ENCODE measurements around the gene LMF1. TPM values are rescaled to one million over a fixed set of nuclear protein-coding genes. Genes with fewer than 3 reads are reported as not detected.
"Not testable (repeated sequence)": the region's sequence is repeated elsewhere in the genome, so short reads cannot be mapped to it uniquely, and the experiment has no call there.

Gene LMF1
- total RNA-seq, 1 experiment from 2014 or later = 7.1 TPM

GRCh38 chr16:828891-829290 lies 141.9 kb downstream of the LMF1 start:
- H3K4me3 ChIP-seq (ENCODE audit: insufficient read depth, low read depth, low read length) = no peak overlapping the region
- H3K36me3 ChIP-seq (replicated peaks; ENCODE audit: control insufficient read depth, insufficient read depth, low read length) = no peaks in the 10 kb centered on the region
- DNase-seq = no peak
- H3K27me3 ChIP-seq (ENCODE audit: control insufficient read depth, insufficient read depth, low read length) = no peaks in the 10 kb centered on the region

DNA sequence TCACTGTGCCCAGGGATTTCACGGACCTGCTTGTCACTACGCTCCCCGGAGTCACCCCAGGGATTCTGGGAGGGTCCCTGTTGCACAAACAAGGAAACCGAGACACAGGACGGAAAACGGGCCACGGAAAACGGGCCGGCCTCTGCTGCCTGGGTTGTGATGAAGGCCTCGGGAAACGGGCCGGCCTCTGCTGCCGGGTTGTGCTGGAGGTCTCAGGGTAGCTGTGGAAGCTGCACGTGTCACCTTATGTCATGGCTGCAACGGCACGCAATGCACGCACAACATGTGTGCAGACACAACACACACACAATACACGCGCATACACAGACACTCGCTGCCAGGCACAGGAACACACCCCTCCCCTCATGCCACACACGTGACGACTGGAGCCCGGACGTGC lies 143.3 kb downstream of the LMF1 start:
- no peaks in the 10 kb centered on the region for H3K27me3 ChIP-seq (ENCODE audit: control insufficient read depth, insufficient read depth, low read length)
- no peaks in the 10 kb centered on the region for H3K36me3 ChIP-seq (replicated peaks; ENCODE audit: control insufficient read depth, insufficient read depth, low read length)
- H3K4me3 ChIP-seq (ENCODE audit: insufficient read depth, low read depth, low read length) = no peak overlapping the region
- no peak for DNase-seq

DNA sequence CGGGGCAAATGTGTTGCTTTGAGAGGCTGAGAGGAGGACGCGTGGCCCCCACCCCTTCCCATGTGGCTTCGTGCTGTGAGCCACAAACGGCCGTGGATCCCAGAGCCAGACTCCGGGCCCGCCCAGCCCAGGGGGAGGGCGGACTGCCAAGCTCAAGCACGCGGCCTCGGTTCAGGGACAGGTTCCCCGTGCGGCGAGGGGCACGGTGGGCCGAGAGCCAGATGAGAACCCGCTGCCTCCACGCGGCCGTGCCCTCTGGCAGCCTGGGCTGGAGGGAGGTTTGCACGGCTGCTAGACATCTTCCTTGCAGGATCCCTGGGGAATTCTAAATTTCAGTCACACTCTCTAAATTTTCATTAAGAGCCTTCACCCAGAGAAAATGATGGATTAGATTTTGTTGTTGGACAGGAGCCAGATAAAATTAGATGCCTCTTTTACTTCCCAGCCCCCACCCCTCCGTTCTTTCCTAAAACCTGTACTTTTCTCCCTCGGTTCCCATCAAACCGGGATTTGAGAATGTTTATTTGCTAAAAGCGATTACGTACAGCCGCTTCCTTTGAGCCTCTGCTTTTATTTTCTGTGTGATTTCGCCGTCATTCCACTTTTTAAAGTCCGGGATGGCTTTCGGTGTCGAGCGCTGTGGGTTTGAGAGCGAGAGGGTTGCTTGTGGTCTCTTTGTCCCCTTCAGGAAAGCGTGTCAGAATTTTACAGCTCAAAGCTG lies 145.3 kb downstream of the LMF1 start:
- DNase-seq = peak; percentile 73
- no peaks in the 10 kb centered on the region for H3K36me3 ChIP-seq (replicated peaks; ENCODE audit: control insufficient read depth, insufficient read depth, low read length)

DNA sequence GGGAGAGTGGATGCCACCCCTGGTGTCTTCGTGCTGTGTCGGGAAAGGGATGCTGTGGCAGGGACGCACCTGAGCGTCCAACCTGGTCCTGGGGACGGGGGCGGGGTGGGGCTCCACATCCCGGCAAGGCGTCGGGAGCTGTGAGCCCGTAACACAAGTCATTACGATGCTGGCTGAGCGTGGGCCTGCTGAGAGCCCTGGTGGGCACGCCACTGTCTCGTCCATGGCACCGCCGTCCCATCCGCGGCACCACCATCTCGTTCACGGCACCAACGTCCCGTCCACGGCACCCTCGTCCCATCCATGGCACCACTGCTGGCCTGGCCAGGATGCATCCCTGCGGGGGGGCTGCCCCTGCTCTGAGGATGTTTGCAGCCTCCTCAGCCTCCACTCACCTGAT lies 146.2 kb downstream of the LMF1 start:
- H3K36me3 ChIP-seq (replicated peaks; ENCODE audit: control insufficient read depth, insufficient read depth, low read length) = no peaks in the 10 kb centered on the region
- no peak for DNase-seq
- no peak overlapping the region for H3K4me3 ChIP-seq (ENCODE audit: insufficient read depth, low read depth, low read length)
- no peaks in the 10 kb centered on the region for H3K27me3 ChIP-seq (ENCODE audit: control insufficient read depth, insufficient read depth, low read length)

More for the DNA sequence above, 145.3 kb downstream of the LMF1 start:
- H3K27me3 ChIP-seq (ENCODE audit: control insufficient read depth, insufficient read depth, low read length) = no peaks in the 10 kb centered on the region
- H3K4me3 ChIP-seq (ENCODE audit: insufficient read depth, low read depth, low read length) = no peak overlapping the region

GRCh38 chr16:824194-824593 lies 146.6 kb downstream of the LMF1 start:
- DNase-seq = no peak
- Histone ChIP-seq H3K4me3 (ENCODE audit: insufficient read depth, low read depth, low read length) (no peak overlapping the region), H3K36me3 (replicated peaks; ENCODE audit: control insufficient read depth, insufficient read depth, low read length) (no peaks in the 10 kb centered on the region), H3K27me3 (ENCODE audit: control insufficient read depth, insufficient read depth, low read length) (no peaks in the 10 kb centered on the region)

DNA sequence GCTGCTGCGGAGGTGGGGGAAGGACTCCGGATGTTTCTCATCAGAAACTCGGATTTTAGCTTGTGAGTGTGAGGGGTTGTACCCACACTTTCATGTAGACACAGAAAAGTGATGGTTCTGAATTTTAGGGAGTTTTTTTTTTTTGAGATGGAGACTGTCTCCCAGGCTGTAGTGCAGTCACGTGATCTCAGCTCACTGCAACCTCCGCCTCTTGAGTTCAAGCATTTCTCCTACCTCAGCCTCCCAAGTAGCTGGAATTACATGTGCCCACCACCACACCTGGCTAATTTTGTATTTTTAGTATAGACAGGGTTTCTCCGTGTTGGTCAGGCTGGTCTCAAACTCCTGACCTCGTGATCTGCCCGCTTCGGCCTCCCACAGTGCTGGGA lies 147.9 kb downstream of the LMF1 start:
- no peaks in the 10 kb centered on the region for H3K36me3 ChIP-seq (replicated peaks; ENCODE audit: control insufficient read depth, insufficient read depth, low read length)
- no peaks in the 10 kb centered on the region for H3K27me3 ChIP-seq (ENCODE audit: control insufficient read depth, insufficient read depth, low read length)
- no peak for DNase-seq
- no peak overlapping the region for H3K4me3 ChIP-seq (ENCODE audit: insufficient read depth, low read depth, low read length)

DNA sequence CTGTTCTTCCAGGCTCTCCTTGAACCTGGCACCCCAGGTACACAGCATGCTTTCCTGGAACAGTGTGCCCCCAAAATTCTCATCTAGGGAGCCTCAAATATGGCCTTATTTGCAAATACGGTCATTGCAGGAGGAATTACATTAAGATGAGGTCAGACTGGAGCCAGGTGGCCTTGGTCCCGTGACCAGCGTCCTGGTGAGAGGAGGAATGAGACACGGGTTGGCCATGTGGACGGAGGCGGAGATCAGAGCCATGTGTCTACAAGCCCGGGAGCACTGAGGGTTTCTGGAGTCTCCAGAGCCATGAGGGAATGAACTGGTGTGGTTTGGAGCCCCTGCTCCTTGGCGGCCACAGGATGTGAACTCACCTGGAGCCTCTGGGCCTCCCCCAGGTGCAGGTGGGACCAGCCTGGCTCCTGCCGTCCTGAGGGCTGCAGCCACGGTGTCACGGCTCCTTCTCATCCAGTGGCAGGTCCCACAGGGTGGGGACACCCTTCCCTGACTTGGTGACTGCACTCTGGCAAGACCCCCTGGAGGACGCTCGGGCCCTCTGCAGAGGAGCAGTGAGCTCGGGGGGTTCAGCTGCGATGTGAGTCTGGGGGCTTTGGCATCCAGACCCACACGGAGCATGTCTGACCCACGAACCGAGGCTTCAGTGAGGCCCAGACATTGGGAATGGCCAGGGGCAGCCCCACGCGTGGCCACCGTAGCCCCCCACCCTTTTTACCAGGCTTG lies 148.4 kb downstream of the LMF1 start:
- no peaks in the 10 kb centered on the region for H3K27me3 ChIP-seq (ENCODE audit: control insufficient read depth, insufficient read depth, low read length)
- H3K4me3 ChIP-seq (ENCODE audit: insufficient read depth, low read depth, low read length) = no peak overlapping the region
- no peak for DNase-seq
- no peaks in the 10 kb centered on the region for H3K36me3 ChIP-seq (replicated peaks; ENCODE audit: control insufficient read depth, insufficient read depth, low read length)

DNA sequence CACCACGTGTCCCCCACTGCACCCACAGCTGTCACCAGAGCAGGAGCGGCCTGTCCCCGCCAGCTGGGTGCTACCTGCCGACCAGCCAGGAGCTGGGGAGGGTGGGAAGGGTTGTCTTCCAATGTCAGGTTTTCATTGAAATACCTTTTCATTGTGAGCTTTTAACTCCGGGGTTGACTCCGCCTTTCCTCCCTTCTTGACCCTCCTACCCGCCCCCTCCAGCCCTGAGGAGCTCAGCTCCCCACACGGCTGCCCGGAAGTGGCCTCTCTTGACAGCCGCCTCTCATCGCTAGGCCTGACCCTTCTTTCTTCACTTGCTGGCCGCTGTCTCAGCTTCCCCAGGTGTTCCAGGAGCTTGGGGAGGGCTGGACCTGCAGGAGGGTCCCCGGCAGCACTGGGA lies 149.0 kb downstream of the LMF1 start:
- peak; percentile 86 for DNase-seq
- Histone ChIP-seq H3K4me3 (ENCODE audit: insufficient read depth, low read depth, low read length) (no peak overlapping the region), H3K27me3 (ENCODE audit: control insufficient read depth, insufficient read depth, low read length) (no peaks in the 10 kb centered on the region), H3K36me3 (replicated peaks; ENCODE audit: control insufficient read depth, insufficient read depth, low read length) (no peaks in the 10 kb centered on the region)

GRCh38 chr16:820748-821147 lies 150.0 kb downstream of the LMF1 start:
- H3K27me3 ChIP-seq (ENCODE audit: control insufficient read depth, insufficient read depth, low read length) = no peaks in the 10 kb centered on the region
- no peak overlapping the region for H3K4me3 ChIP-seq (ENCODE audit: insufficient read depth, low read depth, low read length)
- no peaks in the 10 kb centered on the region for H3K36me3 ChIP-seq (replicated peaks; ENCODE audit: control insufficient read depth, insufficient read depth, low read length)
- DNase-seq = no peak

- DNase-seq; H3K4me3 ChIP-seq (ENCODE audit: insufficient read depth, low read depth, low read length); H3K27me3 ChIP-seq (ENCODE audit: control insufficient read depth, insufficient read depth, low read length); H3K36me3 ChIP-seq (replicated peaks; ENCODE audit: control insufficient read depth, insufficient read depth, low read length): not testable (repeated sequence)
Measured at GRCh38 chr16:820044-820408, 150.8 kb downstream of the LMF1 start.

DNA sequence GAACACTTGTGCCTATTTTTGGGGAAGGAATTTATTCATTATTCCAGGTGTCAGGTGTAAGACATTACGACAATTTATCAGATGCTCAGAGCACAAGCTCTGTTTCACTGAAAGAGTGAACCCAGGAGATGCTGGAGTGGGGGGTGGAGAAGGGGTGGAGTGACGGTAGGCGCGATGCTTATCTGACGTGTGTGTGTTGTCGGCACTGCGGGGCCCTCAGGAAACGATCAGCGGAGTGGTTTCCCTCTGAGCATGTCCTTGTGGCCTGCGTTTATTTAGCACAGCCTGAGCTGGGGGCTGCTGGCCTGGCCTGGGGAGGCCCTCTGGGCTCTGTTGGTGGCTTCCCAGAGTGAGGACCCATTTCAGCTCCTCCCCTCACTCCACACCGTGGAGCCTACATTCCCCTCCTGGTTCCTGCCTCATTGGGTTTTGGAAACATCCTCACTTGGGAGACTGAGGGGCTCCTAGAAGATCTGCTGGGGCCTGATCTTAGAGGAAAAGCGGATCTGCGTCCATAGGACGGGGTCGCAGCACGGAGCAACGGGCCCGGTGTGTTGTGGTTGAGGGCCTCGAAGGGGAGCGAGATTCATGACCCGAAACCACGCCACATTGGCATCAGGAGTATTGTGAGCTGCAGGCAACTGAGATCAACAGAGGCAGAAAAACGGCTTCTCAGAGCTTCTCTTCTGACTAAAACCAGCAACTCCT lies 151.3 kb downstream of the LMF1 start:
- Histone ChIP-seq H3K36me3 (replicated peaks; ENCODE audit: control insufficient read depth, insufficient read depth, low read length) (no peaks in the 10 kb centered on the region), H3K27me3 (ENCODE audit: control insufficient read depth, insufficient read depth, low read length) (no peaks in the 10 kb centered on the region), H3K4me3 (ENCODE audit: insufficient read depth, low read depth, low read length) (no peak overlapping the region)
- no peak for DNase-seq

- DNase-seq = no peak
- Histone ChIP-seq H3K36me3 (replicated peaks; ENCODE audit: control insufficient read depth, insufficient read depth, low read length) (no peaks in the 10 kb centered on the region), H3K4me3 (ENCODE audit: insufficient read depth, low read depth, low read length) (no peak overlapping the region), H3K27me3 (ENCODE audit: control insufficient read depth, insufficient read depth, low read length) (no peaks in the 10 kb centered on the region; the same call in 1 of the 2 replicates)
Measured at GRCh38 chr16:818592-818991, 152.2 kb downstream of the LMF1 start.

GRCh38 chr16:818132-818531 lies 152.7 kb downstream of the LMF1 start:
- H3K27me3 ChIP-seq (ENCODE audit: control insufficient read depth, insufficient read depth, low read length) = peaks cover 3% of the 10 kb centered on the region; the same call in 1 of the 2 replicates
- H3K36me3 ChIP-seq (replicated peaks; ENCODE audit: control insufficient read depth, insufficient read depth, low read length) = no peaks in the 10 kb centered on the region
- DNase-seq = no peak
- H3K4me3 ChIP-seq (ENCODE audit: insufficient read depth, low read depth, low read length) = no peak overlapping the region

DNA sequence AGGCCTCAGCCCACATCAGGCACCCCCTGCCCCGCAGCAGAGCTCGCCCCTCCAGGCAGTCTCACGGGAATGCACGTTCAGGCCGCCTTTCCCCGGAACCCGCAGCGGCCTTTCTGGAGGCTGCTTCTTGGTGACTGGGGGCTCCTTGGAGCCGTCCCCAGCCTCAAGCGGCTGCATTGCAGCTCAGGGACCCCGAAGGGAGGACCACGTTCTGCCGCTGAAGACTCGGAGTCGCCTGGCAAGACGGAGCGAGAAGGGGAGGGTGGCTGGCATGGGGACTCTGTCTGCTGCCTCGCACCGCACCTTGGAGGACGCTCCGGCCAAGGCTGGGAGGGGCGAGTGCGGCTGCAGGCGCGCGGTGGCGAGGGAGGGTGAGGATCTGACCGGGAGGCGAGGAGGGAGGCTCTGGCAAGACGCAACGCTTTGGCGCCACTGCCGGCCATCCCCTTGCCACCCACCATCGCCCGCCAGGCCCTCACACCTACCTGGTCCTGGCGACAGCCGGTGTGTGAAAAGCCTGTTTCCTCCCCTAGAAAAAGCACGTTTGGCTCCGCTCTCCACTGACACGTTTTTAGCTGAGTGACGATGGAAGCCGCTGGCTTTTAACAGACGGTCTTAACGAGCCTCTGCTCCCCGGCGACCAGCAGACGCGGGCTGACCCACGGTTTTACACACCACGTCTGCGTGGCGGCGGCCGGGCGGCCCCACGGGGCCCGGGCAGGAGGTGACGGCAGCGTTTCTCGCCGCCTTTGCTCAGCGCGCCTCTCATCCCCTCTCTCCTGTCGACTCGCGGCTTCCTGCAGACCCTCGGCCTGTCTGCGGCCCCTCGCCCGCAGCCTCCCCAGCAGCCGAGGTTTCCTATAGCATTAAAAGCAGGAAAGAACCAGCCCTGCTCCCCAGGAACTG lies 153.5 kb downstream of the LMF1 start:
- no peak overlapping the region for H3K4me3 ChIP-seq (ENCODE audit: insufficient read depth, low read depth, low read length)
- H3K36me3 ChIP-seq (replicated peaks; ENCODE audit: control insufficient read depth, insufficient read depth, low read length) = no peaks in the 10 kb centered on the region
- peaks cover 5% of the 10 kb centered on the region; the same call in 1 of the 2 replicates for H3K27me3 ChIP-seq (ENCODE audit: control insufficient read depth, insufficient read depth, low read length)
- no peak for DNase-seq

Data from H7 (cell line).